HL-60/S4 treated with phorbol 12-myristate 13-acetate at 8.2 ng/mL for 4 days and 3 days (cell line): ENCODE results near the gene MACROD2.
"Not testable (repeated sequence)": the region's sequence is repeated elsewhere in the genome, so short reads cannot be mapped to it uniquely, and the experiment has no call there.

Experiments used
- in situ Hi-C: fragments of 300-500 bp; cut with MboI; formaldehyde crosslinking; loops from 2 replicates; pipeline ENCODE4 v1.15.0; 2022; ENCODE audit warnings: low sequenced_read_pairs

MACROD2 gene

GRCh38 chr20:15512916-15513315 lies 1517.6 kb downstream of the MACROD2 start:
- in situ Hi-C loops = no loop called here

DNA sequence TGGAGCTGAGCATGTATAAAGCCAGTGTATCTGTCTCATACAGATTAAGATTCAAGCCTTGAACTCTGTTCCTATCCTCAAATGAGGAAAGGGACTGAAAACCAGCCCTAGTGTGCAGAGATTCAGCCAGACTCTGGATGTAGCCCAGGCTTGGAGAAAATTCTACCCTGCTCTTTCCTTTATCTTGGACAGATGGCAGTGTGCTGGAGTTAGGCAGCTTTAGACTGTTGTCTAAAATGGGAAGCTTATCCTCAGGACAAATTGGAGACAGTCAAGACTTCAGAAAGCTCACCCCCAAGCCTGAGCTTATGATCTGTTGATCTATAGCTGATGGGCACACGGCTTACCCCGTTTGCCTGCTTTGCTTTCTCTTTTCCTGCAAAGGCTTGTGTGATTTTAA lies 1520.4 kb downstream of the MACROD2 start:
- in situ Hi-C loops = no loop called here

DNA sequence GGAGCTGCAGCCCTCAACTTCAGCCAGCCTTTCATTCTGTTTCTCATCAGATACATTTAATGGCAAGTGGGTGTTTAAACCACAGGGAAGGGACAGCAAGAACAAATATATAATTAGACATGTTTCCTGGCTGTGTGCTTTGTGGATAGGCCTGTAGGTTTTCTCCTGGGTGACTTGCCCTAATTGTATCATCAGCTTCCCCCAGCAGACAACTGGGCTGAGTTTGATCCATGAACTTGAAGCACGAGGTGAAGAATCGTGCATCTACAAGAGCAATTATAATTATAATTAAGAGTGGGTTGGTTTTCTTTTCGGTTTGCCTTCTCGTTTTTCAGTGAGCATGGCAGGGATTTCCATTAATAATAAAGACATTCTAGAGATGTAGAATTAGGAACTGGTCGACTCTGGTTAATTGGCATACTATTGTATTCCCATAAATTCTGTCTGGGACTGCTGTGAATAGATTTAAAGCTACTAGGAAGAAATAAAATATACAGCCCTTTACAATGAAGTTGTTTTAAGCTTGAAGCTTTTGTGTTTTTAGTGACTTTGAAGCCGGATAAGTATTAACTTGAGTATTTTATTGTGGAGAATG lies 1525.7 kb downstream of the MACROD2 start:
- in situ Hi-C loops = no loop called here

DNA sequence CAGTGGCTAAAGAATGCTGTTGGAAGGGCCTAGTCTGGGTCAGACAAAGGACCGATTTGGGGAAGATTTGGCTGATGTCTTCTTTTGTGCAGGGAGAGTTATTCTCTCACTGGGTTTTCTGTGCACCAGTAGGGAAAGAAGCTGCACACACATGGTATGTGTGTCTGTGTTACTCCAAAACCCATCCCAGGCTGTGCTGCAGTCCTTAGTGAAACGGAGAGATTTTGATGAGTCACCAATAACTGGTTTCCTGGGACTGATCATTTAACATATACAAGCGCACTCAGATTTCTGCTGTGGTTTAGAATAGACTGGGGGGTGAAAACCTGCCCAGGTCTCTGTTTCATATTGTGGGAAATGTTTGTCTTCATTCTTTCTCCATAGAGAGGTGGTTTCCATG lies 1528.1 kb downstream of the MACROD2 start:
- in situ Hi-C loops = no loop called here

DNA sequence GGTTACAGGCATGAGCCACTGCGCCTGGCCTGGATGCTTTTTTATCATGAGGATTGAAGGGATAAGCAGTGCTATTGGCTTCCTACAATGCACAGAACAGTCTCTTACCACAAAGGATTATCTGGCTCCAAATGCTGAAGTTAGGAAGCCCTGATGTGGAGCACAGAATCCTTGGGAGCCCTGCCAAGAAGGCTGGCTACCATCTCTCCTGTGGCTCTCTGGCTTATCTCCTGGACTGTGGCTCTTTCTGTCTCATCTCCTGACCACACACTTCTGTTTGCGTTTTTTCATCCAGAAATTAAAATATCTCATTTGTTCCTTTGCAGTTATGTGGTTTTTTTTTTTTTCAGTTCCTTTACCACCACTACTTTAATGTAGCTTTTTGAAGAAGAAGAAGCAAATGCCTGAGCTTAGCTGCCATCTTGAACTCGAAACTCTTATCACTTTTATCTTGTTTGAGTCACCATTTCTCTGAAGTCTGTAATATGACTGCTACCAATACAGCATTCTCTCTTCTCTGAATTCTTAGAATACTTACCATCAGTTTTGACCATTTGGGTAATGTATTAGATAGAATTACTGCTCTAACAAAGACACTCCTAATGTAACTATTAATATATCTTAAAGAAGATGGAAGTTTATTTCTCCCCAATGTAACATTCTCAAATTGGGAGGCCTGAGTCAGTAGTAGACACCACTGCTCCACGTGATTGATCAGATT lies 1533.2 kb downstream of the MACROD2 start:
- in situ Hi-C loops = no loop called here

- in situ Hi-C loops = no loop called here
Measured at GRCh38 chr20:15535863-15536262, 1540.5 kb downstream of the MACROD2 start.

DNA sequence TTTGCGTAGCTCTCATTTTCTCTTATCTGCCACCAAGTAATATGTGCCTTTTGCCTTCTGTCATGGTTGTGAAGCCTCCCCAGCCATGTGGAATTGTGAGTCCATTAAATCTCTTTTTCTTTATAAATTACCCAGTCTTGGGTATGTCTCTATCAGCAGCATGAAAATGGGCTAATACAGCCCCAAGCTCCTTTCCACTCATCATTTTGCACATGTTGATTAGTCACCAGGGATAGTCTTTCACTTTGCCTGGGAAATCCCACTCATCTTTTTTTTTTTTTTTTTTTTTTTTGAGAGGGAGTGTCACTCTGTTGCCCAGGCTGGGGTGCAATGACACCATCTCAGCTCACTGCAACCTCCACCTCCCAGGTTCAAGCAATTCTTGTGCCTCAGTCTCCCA lies 1541.9 kb downstream of the MACROD2 start:
- in situ Hi-C loops = not testable (repeated sequence)

DNA sequence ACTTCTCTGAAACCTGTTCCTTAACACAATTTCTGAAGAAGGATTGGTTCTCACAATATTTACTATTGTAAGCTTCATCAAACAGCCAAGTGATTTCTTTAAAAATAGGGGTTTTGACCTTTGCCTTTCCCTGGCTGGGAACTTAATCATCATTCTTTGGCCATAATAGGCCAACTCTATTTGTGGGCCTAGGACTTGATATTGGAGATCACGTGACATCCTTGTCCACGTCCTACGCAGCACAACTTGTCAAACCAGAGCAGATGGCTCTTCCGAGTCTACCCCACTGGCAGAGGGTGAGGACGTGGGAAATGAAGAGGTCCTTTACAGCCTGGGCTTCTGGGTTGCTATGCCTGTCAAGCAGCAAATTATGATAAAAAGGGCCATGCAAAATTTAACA lies 1547.3 kb downstream of the MACROD2 start:
- in situ Hi-C loops = no loop called here

- in situ Hi-C loops = no loop called here
Measured at GRCh38 chr20:15544742-15545141, 1549.4 kb downstream of the MACROD2 start.

DNA sequence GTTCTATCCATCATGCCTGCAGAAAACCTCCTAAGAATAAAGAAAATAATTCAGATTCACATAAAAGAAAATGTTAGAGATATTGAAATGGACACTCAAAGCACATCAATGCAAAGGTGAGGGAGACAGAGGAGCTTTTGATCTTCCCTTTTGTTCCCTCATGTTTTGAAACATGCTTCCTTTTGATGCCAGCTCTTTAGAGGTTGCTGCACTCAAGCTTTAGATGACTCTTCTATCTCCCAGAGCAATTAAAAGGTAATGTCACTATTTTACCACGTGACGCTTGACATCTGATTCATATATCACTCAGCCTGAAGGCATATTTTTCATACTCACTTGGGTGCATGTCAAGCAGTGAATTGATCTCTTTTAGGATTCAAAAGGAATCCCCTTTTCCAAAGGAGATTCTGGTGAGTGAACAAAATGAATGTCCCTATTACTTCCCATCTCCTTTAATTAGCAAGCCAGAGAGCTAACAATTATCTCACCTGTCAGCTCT lies 1551.3 kb downstream of the MACROD2 start:
- in situ Hi-C loops = no loop called here

GRCh38 chr20:15547119-15547518 lies 1551.8 kb downstream of the MACROD2 start:
- in situ Hi-C loops = no loop called here

- in situ Hi-C loops = no loop called here
Measured at GRCh38 chr20:15550116-15550870, 1555.0 kb downstream of the MACROD2 start.

GRCh38 chr20:15555913-15556312 lies 1560.6 kb downstream of the MACROD2 start:
- in situ Hi-C loops = no loop called here

DNA sequence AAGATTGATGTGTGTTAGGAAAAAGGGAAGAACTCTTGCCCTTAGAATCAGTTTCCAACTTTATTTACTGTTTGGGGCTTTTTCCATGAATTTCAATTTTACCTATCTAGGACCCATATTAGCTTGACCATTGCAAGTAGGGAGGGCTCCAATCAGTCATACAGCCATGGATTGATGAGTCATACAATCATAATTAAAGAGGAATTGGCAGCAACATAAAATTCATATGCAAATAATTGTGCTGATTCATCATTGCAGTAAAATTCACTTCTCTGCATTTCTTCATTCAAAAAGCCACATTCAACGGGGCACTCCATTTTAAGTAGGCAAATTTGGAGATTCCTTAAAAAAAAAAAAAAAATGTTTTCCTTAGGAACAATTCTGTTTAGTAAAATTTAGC lies 1561.6 kb downstream of the MACROD2 start:
- in situ Hi-C loops = no loop called here

- in situ Hi-C loops = no loop called here
Measured at GRCh38 chr20:15561070-15561569, 1565.8 kb downstream of the MACROD2 start.

GRCh38 chr20:15561707-15562404 lies 1566.5 kb downstream of the MACROD2 start:
- in situ Hi-C loops = no loop called here

DNA sequence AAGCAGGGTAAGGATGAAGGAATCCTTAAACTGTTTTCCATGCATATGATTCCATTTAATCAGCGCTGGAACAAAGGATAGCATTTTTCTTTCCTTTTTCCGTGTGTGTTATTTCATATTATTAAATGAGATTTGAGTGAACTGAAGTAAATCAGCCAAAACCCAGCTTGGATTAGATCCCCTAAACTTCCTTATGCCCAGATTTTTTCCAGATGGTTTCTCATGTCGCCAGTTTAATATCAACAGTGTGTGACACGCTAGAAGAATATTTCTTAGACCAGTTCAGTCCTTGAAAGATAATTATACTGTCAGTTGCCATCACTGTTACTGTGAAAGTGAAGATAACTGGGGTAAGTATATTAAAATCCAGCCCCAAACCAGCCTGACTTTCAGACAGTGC lies 1568.5 kb downstream of the MACROD2 start:
- in situ Hi-C loops = no loop called here

- in situ Hi-C loops = no loop called here
Measured at GRCh38 chr20:15564981-15565380, 1569.7 kb downstream of the MACROD2 start.

GRCh38 chr20:15565786-15566185 lies 1570.5 kb downstream of the MACROD2 start:
- in situ Hi-C loops = no loop called here

- in situ Hi-C loops = no loop called here
Measured at GRCh38 chr20:15567219-15567618, 1571.9 kb downstream of the MACROD2 start.

DNA sequence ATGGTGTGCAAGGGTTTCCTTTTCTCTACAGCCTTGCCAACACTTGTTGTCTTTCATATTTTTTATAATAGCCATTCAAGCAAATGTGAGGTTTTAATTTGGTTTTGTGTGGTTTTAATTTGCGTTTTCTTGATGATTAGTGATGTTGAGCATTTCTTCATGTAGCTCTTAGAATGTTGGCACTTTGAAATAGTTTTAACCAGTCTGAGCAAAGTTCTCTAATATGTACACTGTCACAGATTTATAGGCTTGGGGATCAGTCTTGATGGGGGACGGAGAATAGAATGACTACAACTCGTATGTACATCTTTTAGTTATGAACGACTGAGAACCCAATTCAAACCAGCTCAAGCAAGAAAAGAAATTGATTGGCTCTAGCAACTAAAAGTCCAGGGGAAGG lies 1574.8 kb downstream of the MACROD2 start:
- in situ Hi-C loops = no loop called here
